ENCODE results near the gene TCTN1.

GRCh38 chr12:110581931-110582275, 32.0 kb upstream of the TCTN1 start:
- TF ChIP-seq SNAPC5 (CRISPR knock-in tag; IDR thresholded peaks at IDR 0.05; ENCODE audit: borderline replicate concordance) (no peak), ZNF557 (CRISPR knock-in tag; IDR thresholded peaks at IDR 0.05) (no peak), FOXJ3 (CRISPR knock-in tag; IDR thresholded peaks at IDR 0.05; ENCODE audit: borderline replicate concordance) (no peak), SMAD1 (CRISPR knock-in tag; IDR thresholded peaks at IDR 0.05; ENCODE audit: borderline replicate concordance, low read depth) (no peak), AFF4 (CRISPR knock-in tag; IDR thresholded peaks at IDR 0.05) (no peak), POLR2A (IDR thresholded peaks at IDR 0.05; ENCODE audit: insufficient read depth in 1 of 2, low read depth in 2 of 2, low read length in 2 of 2) (no peak; a peak in 1 of 4 replicates)
